MM.1S (cell line): Measurements from ENCODE around the gene PCDHGA4.

ENCODE experiments used
- CTCF ChIP-seq: fragments of 300-600 bp; sonication (generic); IDR thresholded peaks from 2 replicates; pipeline ENCODE4 v1.5.1; 2016; ENCODE audit warnings: antibody characterized with exemption, low read length, mixed read lengths
- EZH2phosphoT487 ChIP-seq: fragments of 300-600 bp; sonication (generic); IDR thresholded peaks from 2 replicates; pipeline ENCODE4 v1.6.1; 2018; ENCODE audit warnings: antibody characterized with exemption, low read length

GRCh38 chr5:141326088-141326854 is 28.6 kb upstream of the PCDHGA4 start:
- TF ChIP-seq EZH2phosphoT487 (no peak), CTCF (no peak)
